Activated CD4-positive, alpha-beta T cell treated with anti-CD3 and anti-CD28 coated beads, Interleukin-2, amount 50 U/mL, for 4 hours (primary cell): ENCODE data around the gene NEURL1.
A peak's percentile ranks its signal among the peaks of the same experiment; 100 is the strongest.
"Not testable (repeated sequence)": the region's sequence is repeated elsewhere in the genome, so short reads cannot be mapped to it uniquely, and the experiment has no call there.

Experiments
- DNase-seq, 2 experiments: peaks; one replicate each; pipeline ENCODE4 v3.0.0-alpha.2; 2020

The NEURL1 gene

DNA sequence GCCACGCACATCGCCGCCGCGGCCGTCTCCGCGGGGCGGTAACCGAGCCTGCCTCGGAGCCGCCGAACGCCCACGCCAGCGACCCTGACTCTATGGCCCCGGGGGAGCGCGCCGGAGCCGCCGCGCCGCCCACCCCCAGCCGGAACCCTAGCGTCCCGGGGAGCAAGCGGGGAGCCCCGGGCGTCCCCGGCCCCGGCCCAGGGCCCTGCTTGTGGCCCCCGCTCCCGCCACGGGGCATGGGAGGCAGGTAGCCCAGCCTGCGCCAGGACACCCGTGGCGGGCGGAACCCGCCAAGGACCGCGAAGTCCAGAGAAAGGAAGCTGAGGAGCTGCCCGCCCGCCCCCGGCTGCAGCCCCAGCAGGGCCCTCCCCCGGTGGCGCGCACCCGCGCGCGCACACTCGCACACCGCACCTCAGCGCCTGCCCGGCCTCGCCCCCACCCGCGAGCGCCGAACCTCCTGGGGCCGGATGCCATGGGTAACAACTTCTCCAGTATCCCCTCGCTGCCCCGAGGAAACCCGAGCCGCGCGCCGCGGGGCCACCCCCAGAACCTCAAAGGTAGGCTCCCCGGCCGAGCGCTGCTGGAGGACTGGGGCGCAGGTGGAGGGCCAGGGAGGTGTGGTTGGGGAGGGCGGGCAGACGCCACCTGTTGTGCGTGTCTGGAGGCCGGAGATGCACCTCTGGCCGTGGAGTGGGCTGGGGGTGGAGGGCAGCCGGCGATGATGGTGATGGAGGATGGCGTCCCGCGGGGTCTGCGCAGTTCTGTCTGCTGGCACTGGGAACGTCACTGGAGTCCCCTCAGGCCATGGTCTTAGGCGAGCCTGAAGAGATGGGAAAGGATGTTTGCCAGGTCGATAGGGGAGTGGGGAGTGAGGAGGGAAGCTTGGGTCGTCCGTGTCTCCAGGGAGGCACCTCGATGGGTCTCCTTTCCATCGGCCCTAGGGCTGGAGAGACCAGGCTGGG is 692 bp downstream of the NEURL1 start:
- DNase-seq = no peak

DNA sequence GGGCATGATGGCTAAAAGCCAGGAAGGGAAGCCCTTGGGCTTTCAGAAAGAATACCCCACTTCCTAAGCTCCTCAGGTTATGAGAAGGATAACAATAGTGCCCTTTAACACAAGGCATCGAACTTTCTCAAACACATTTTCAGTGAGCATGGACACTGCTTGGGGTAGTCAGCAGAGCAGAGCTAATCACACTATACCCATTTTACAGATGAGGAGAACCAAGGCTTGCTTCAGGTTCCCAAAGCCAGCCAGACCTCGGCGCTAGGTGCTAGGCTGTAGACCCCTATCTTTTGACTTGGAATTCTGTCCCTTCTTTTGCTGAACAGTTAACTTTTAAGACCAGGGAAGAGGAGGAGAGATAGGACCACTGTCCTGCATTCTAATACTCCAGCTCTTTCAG is 1.8 kb downstream of the NEURL1 start:
- DNase-seq = no peak

DNA sequence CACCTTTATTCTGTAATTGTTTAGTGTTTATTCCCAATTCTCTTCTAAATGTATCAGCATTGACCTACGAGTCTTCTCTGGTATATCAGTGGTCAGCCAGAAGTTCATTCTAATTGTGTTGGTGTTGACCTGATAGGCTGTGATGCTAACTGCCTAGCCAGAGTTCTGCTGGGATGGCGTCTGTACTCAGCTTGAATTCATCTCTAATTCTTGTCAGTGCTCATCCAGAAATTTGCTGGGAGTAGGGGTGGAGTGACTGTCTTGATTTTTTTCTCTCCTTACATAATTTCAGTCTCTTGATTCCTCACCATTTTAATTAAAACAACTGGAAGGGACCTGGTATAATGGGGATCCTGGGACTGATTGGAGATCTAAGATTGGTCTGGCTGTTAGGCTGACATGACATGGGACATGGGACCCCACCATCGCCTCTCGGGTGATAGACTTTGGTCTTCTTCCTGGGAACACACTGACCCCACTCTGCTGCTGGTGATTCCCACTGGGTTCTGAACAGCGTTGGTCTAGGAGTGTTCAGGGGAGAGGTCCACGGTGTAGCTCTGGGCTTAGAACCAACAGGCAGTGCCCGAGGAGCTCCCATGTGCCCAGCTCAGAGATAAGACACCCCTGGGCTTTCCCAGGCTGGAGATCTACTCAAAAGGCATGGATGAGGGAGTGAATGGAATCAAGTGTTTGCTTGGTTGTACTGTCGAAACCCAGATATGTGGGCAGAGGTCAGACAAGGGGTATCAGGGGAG is 3.8 kb downstream of the NEURL1 start:
- no peak for DNase-seq

DNA sequence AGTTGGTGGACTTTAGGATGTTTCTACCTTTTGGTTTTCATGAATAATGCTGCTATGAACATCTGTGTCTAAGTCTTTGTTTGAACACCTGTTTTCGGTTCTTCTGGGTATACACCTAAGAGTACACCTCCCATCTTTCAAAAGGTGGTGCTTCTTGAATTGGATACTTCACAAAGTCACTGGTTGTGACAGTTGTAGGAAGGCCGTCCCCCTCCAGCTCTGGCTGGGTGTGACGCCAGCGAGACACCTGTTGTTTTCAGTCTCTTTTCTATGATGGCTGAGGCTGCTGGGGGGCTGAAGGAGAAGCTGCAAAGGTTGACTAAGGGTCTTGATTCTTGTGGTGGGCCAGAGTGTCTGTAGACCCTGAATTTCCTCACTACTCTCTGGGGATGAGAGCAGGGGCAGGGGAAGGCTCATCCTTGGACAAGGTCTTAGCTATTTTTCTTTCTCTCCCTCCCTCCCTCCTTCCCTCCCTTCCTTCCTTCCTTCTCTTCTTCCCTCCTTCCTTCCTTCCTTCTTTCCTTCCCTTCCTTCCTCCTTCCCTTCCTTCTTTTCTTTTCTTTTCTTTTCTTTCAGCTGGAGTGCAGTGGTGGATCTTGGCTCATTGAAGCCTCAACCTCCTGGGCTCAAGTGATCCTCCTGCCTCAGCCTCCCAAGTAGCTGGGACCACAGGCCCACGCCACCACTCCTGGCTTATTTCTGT is 5.6 kb downstream of the NEURL1 start:
- no peak for DNase-seq

DNA sequence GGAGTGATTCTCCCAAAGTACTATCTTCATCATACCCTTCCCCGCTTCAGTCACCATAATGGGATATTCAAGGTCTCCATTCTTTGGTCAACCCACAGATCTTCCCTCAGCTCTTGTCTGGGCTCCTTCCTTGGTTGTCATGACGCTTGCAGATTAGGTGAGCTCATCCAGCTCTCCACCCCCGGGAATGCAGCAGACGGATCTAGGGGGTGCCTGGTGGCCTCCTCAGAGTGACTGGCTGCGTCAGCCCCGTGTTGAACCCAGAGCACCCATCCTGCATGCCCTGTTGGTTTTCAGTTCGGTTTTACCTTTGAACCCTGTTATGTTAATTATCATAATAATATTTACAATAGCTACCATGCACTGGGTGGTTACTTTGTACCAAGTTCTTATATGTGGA is 6.4 kb downstream of the NEURL1 start:
- no peak for DNase-seq

DNA sequence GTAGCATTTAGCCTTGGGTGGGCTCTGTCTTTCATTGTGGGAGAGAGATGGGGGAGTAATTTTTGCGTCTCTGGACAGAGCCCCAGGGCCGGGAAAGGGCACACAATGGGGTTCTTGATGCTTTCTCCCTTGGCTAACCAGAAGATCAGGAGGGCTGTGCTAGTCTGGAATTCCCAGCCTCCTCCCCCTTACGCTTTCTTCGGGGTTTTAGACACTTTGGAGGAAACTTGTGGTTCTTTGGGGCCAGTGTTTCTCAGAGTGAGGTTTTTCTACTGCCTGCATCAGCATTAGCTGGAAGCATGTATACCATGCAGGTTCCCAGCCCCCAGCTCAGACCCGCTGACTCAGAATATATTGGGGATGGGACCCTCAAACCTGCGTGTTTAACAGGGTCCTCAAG is 7.0 kb downstream of the NEURL1 start:
- no peak for DNase-seq

DNA sequence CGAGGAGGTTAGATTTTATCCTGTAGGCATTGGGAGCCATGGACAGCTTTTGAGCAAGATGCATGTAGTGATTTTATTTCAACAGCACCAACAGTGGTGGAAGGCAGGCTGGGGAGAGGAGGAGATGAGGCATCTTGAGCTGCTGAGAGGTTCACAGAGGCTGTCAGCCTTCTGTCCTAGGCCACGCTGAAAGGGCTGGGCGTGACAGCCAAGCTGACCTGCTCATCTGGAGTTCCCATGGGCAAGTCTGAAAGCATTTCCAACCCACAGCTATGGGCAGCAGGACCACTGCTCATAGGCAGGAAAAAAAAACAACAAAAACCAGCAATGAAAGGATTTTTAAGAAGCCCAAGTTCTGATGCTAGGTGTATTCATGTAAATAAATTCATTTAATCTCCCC is 7.7 kb downstream of the NEURL1 start:
- DNase-seq = no peak

DNA sequence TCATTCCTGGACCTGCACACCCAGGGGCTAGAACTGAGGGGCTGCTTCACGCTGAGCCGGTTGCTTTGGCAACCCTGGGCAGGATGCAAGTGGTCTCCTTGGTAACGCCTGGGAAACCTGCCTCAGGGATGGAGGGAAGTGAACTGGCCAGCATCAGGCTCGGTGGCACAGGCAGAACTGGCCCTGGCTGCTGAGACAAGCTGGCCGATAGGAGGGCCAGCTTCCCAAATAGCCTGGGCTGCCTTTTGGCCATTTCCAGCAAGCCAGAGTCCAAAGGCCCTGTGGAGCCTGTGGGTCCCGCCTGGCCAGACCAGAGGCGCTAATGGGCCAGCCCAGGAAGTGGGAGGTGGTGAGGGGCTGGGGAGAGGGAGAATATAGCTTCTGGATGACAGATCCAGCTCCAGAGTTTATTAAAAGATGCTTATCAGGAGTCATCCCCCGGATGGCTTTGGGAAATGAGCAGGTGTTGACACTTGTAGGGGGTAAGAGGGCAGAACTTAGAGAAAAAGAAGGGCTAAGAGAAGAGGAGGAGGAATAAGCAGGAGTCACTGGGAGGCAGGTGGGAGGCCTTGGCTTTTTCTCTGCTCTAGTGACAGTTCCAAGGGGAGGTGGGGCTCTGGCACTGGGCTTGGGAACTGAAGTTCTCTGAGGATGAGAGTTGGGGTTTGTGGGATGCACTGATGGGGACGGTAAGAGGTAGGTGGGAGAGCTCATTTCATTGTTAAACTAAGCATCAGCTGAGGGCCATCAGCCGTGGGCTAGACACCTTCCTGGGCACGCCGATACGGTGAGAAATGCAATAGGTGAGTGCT is 9.6 kb downstream of the NEURL1 start:
- DNase-seq = no peak

DNA sequence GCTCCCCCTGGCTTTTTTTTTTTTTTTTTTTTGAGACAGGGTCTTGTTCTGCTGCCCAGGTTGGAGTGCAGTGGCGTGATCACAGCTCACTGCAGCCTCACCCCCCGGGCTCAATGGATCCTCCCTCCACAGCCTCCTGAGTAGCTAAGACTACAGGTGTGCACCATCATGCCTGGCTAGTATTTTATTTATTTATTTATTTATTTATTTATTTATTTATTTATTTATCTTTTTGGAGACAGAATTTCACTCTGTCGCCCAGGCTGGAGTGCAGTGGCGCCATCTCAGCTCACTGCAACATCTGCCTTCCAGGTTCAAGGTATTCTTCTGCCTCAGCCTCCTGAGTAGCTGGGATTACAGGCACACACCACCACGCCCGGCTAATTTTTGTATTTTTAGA is 10.3 kb downstream of the NEURL1 start:
- DNase-seq = not testable (repeated sequence)

DNA sequence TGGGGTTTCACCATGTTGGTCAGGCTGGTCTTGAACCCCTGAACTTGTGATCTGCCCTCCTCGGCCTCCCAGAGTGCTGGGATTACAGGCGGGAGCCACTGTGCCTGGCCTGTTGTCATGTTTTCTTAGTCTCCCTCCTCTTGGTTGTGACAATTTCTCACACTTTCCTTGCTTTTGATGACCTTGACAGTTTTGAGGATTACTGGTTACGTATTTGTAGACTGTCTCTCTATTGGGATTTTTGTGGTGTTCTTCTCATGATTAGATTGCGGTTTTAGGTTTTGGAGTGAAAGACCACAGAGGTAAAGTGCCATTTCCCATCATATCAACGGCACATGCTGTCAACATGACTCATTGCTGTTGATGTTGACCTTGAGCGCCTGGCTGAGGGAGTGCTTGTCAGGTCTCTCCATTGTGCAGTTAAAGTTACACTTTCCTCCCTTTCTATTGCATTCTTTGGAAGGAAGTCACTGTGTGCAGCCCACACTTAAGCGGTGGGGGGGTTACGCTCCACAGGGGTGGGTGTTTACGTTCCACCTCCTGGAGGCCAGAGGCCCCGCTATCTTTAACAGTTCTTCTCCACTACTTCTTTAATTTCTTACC is 10.8 kb downstream of the NEURL1 start:
- DNase-seq = peak; percentile 19 to 31

DNA sequence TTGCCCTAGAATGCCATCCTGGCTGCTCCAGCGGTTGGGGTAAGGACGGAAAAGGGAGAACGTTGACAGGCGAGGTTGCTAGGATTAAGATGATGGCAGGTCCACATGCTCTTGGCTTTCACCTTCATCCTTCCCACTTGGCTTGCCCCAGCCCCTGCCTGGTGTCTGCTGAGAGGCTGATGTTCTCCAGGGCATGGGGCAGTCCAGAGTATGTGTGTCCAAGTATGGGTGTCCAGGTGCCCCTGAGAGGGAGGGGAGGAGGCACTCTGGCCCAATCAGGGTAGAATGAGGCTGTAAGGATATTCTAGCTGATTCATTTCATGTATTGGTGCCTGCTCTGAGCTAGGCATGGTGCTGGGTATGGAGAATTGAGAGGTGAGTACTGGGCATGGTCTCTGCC is 12.6 kb downstream of the NEURL1 start:
- DNase-seq = no peak

DNA sequence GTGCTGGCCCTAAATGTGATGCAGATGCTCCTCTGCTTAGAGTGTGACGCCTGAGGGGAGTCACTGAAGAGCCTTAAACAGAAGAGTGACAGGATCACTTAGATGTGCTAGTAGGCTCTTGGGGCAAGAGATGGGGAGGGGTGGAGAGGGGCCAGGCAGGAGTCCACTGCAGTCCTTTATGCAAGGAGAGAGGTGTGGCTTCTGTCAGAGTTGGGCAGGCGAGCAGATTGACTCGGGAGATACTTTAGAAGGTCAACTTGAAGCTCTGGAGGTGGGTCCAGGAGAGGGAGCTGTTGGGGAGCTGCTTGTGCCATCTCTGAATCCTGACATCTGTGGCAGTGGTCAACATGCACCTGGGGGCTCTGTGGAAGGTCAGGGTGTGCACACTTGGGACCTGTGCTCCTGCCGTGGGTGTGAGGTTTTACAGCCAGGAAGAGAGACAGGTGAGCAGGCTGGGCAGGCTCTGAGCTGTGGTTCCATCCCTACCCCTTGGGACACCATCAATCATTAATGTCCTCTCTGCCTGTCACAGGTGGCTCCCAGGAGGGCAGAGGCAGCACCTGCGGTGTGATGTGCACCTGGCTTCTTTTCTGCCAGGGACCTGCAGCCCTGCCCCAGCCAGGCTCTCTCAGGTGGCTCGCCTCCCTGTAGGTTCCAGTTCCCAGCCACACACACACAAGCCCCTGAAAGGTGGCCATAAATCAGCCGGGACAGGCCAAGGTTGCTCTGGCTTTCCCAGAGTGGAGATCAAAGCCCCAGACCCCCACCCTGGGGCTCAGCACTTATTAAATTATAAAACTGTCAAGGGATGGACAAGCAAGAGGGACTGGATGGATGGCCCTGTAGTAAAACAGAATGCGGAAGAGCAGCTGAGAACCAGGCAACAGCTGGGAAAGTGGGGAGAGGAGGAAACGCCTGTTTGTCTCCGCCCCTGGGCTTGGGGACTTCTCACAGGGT is 14.0 kb downstream of the NEURL1 start:
- DNase-seq = no peak

DNA sequence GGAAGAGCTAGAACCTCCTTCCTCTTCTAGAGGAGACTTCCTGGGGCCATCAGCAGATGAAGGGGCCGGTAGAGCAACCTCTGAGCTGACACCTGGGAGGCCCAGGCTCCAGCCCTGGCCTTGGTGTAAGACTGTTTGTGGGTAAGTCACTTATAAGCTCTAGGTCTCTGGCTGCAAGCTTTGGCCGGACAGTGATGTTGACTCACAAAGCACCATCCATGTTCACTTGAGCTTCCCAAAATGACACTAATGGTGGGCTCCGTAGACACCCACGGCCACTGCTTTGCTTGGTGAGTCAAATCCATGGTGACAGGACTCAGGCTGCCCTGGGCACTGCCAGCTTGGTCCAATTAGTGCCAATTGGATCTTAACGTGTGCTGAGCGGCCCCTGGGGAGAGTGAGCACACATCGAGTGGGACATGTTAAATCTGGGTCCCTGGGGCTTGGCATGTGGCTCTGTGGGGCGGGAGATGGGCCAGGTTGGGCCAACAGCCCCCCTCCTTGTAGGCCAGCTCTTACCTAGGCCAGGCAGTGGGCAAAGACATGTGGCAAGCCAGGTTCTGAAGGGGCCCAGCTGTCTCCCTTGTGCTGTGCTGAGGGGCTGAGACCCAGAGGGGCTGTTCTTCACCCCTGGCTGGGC is 16.7 kb downstream of the NEURL1 start:
- DNase-seq = no peak

DNA sequence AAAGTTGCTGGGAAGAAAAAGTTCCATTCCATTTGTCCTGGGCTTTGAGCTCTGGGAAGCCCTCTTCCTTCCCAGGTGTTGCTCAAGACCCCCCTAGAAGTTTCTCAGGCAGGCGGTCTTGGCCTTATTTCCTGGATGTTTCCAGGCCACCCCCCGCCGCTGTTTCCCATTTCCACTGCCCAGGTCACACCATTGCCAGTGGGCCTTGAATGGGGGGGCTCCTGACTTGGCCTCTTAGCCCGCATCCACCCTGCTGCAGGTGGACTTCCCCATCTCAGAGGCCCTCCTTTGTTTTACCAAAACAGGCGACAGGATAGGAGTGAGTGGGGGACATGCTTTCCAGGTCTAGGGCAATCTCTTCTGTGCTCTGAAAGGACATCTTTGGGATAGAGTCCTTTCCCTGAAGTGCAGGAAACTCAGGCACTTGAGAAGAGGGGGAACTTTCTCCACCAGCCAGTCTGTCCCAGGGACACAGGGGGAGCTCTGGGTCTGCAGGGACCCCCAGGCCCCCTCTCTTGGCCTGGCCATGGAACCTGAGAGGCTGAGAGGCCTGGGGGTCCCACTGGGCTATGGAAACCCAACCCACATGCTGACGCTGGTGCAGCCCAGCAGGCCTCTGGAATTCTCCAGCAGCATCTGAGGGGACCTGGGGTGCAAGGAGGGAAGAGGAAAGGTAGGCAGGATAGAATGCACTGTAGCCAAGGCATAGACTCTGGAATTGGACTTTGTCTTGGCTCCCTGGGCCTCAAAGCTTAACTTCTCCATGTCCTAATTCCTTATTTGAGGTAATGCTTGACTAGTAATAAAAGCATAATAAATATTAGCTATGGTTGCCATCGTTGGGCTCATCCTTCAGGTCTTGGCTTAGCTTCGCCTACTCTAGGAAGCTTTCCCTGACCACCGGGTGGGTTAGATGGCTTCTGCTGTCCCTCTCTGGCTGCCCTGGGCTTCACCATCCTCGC is 17.6 kb downstream of the NEURL1 start:
- DNase-seq = no peak

DNA sequence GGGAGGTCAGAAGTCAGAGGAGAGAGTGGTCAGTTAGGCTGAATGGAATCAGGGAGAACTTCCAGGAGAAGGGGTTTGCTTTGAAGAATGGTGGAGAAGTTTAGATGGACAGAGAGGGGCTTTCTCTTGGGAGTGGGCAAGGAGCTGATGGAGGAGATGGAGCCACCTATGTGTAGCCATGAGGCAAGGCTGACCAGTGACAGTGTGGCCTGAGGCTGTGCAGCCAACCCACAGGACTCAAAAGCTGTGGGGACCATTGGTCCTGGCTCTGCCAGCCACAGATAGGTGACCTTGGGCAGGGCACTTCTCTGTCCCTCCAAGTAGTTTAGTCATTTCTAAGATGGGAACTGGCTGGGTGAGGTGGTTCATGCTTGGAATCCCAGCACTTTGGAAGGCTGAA is 18.7 kb downstream of the NEURL1 start:
- no peak for DNase-seq

DNA sequence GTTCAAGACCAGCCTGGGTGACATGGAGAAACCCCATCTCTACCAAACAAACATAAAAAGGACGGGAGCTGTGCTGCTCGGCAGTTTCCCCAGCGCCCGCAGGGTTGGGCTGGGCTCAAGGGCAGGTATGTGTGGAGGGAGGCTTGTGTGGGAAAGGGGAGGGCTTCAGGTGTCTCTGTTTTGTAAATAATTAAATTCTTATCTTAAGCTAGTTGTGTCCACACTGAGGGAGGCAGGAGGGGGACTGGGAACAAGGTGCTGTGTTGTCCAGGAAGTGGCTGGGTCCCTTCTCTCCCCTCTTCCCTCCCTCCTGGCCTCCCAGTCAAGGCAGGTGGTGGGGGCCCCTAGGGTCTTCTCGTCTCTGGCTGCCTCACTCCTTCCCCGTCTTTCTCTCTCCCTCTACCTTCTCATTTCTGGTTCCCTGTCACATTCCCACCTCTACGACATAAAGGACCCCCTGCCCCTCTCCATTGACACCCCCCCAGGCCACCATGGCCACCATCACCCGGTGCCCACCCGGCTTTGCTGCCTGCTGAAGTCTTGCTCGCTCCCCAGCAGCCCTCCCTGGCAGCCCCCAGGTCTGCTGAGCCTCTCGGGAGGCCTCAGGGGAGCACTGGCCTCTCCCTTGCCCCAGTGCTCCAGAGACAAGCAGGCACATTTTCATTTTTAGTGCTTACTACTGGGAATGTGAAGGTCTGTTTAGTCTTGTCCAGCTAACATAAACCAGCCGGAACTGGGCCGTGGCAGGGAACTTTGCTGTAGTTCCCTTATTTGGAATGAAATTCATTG is 19.3 kb downstream of the NEURL1 start:
- no peak for DNase-seq

DNA sequence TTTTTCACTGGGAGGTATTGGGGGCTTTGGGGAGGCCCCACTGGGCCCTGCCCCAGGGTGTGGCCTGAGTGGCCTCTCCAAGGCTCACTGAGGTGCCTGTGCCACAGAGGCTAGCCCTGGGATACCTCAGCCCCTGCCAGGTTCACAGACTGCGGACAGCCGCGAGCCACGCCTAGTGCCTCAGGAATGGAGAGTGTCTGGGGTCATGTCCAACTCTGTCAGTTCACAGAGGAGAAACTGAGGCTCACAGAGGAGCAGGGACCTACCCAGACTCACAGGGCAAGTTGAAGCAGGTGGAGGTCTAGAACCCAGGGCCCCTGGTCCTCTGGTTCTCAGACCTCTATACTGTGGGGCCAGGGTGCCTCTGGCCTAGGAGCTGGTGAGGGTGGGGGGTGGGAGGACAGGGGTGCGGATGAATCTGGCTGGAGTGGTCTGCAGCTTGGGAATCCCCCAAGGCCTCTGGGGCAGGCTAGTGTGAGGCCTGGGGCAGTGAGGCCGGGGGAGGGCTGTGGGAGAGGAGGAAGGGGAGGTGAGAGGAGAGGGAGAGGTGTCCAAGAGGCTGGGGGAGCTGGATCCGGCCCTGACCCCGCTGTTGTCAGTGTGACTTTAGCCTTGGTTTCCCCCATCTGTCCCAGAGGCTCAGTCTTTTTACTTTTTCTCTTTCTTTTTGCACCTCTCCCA is 20.0 kb downstream of the NEURL1 start:
- no peak for DNase-seq

DNA sequence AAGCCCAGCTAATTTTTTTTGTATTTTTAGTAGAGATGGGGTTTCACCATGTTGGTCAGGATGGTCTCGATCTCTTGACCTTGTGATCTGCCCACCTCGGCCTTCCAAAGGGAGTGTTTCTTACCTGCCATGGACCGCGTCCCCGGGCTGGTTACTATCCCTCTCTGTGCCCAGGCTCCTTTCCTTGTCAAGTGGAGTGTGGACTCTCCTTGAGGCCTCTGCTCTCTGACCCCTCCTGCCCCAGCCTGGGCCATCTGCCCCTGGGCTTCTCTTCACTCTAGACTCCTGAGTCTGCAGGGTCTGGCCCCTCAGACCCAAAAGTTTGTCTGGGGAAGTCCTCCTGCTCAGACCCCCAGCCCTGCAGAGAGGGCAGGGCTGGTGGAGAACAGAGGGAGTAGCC is 20.7 kb downstream of the NEURL1 start:
- no peak for DNase-seq
